Suprapubic skin (tissue), 4 donors: Measurements from ENCODE around the gene ANXA10. TPM values are rescaled to one million over a fixed set of nuclear protein-coding genes. Genes with fewer than 3 reads are reported as not detected.

Source experiments
- DNase-seq, 2 donors: peaks; one replicate each; pipeline ENCODE4 v3.0.0-alpha.2; 2019; ENCODE audit warnings: low spot score in 2 of 2
- H3K27ac ChIP-seq: fragments of 200-600 bp; sonication (generic); one replicate; pipeline ENCODE4 v1.5.1; 2019
- H3K27me3 ChIP-seq: fragments of 200-600 bp; sonication (generic); one replicate; pipeline ENCODE4 v1.5.1; 2019
- H3K36me3 ChIP-seq: fragments of 200-600 bp; sonication (generic); one replicate; pipeline ENCODE4 v1.5.1; 2019
- H3K4me1 ChIP-seq: fragments of 200-600 bp; sonication (generic); one replicate; pipeline ENCODE4 v1.5.1; 2019
- H3K4me3 ChIP-seq: fragments of 200-600 bp; sonication (generic); one replicate; pipeline ENCODE4 v1.5.1; 2019; ENCODE audit warnings: mild to moderate bottlenecking
- H3K9me3 ChIP-seq: fragments of 200-600 bp; sonication (generic); one replicate; pipeline ENCODE4 v1.5.1; 2019
- EP300 ChIP-seq: sonication (generic); formaldehyde crosslinking; IDR thresholded peaks from one replicate; pipeline ENCODE4 v1.6.1; 2017; ENCODE audit warnings: antibody characterized with exemption
- POLR2A ChIP-seq, 2 donors: fragments of 450-650 bp; IDR thresholded peaks; one replicate each; pipeline ENCODE4 v1.6.1; 2017; ENCODE audit warnings: antibody characterized with exemption in 2 of 2, mild to moderate bottlenecking in 2 of 2, moderate library complexity in 2 of 2
- POLR2AphosphoS5 ChIP-seq, 3 donors: sonication (generic); formaldehyde crosslinking; IDR thresholded peaks; one replicate each; pipeline ENCODE4 v1.6.1; 2017; ENCODE audit warnings: antibody characterized with exemption in 3 of 3
- WGBS: methylation state at CpG from one replicate; pipeline ENCODE4 v1.1.5; 2018; 5-methylcytosine and 5-hydroxymethylcytosine counted together
- total RNA-seq, 4 donors: library from RNA; depleted of rRNA; stranded (reverse); fragments of >200 nt; gene quantifications; one replicate each; pipeline ENCODE4 v1.1.0, GENCODE V29; 2016
- TF ChIP-seq, protein P1 (sequence below), 2 donors: fragments of 200-600 bp in 1 of 2; fragments of 450-650 bp in 1 of 2; sonication (generic) in 1 of 2; IDR thresholded peaks; one replicate each; pipeline ENCODE4 v1.5.1; 2016 to 2019; ENCODE audit warnings: antibody characterized with exemption in 2 of 2, mild to moderate bottlenecking in 1 of 2, moderate library complexity in 1 of 2

ANXA10 gene
- total RNA-seq, 4 donors from 2014 or later: not detected

GRCh38 chr4:168138143-168138542 is 45.8 kb downstream of the ANXA10 start:
- 60% methylated on average over 3 of the region's 3 CpGs for WGBS
- H3K27me3 ChIP-seq: no peaks in the 10 kb centered on the region
- H3K4me3 ChIP-seq: no peak overlapping the region
- no peak for DNase-seq
- no peaks in the 10 kb centered on the region for H3K36me3 ChIP-seq
- no peak overlapping the region for H3K27ac ChIP-seq
- H3K4me1 ChIP-seq: no peaks in the 10 kb centered on the region
- H3K9me3 ChIP-seq: no peaks in the 10 kb centered on the region
- TF ChIP-seq POLR2AphosphoS5 (IDR thresholded peaks at IDR 0.05): no peak

- no peaks in the 10 kb centered on the region for H3K9me3 ChIP-seq
- WGBS: 75% methylated on average over 5 of the region's 5 CpGs
- H3K4me3 ChIP-seq: no peak overlapping the region
- TF ChIP-seq, protein P1, sequence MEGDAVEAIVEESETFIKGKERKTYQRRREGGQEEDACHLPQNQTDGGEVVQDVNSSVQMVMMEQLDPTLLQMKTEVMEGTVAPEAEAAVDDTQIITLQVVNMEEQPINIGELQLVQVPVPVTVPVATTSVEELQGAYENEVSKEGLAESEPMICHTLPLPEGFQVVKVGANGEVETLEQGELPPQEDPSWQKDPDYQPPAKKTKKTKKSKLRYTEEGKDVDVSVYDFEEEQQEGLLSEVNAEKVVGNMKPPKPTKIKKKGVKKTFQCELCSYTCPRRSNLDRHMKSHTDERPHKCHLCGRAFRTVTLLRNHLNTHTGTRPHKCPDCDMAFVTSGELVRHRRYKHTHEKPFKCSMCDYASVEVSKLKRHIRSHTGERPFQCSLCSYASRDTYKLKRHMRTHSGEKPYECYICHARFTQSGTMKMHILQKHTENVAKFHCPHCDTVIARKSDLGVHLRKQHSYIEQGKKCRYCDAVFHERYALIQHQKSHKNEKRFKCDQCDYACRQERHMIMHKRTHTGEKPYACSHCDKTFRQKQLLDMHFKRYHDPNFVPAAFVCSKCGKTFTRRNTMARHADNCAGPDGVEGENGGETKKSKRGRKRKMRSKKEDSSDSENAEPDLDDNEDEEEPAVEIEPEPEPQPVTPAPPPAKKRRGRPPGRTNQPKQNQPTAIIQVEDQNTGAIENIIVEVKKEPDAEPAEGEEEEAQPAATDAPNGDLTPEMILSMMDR (IDR thresholded peaks at IDR 0.05): no peak
- TF ChIP-seq EP300 (no peak), POLR2AphosphoS5 (IDR thresholded peaks at IDR 0.05) (no peak), POLR2A (IDR thresholded peaks at IDR 0.05) (no peak)
- DNase-seq: no peak
- H3K4me1 ChIP-seq: no peaks in the 10 kb centered on the region
- no peak overlapping the region for H3K27ac ChIP-seq
- H3K36me3 ChIP-seq: no peaks in the 10 kb centered on the region
- no peaks in the 10 kb centered on the region for H3K27me3 ChIP-seq
These were observed 47.0 kb downstream of the ANXA10 start for GRCh38 chr4:168139336-168139735.

DNA sequence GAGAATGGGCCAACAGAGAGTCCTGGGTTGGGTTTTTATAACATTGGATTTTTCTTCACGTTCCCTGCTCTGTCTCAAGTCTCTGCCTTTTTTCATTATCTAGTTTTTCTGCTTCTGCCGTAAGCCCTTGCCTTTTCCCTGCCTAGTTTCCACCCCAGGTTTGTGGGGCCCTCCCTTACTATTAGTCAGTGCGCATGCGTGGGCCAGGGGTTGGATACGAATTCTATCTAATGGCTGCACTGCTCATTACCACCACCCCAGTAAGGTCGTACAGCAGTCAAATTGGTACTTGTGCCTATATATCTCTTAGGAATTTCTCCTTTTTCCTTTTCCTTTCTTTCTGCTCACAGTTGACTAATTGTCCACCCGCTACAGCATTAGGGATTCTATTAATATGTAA is 49.4 kb downstream of the ANXA10 start:
- Histone ChIP-seq H3K27ac (no peak overlapping the region), H3K9me3 (no peaks in the 10 kb centered on the region), H3K4me3 (no peak overlapping the region), H3K4me1 (no peaks in the 10 kb centered on the region), H3K27me3 (no peaks in the 10 kb centered on the region), H3K36me3 (no peaks in the 10 kb centered on the region)
- 87% methylated on average over 7 of the region's 7 CpGs for WGBS
- TF ChIP-seq EP300: no peak
- no peak for TF ChIP-seq POLR2A (IDR thresholded peaks at IDR 0.05)
- TF ChIP-seq, protein P1 (IDR thresholded peaks at IDR 0.05): no peak
- no peak for TF ChIP-seq POLR2AphosphoS5 (IDR thresholded peaks at IDR 0.05)
- DNase-seq: no peak

- H3K36me3 ChIP-seq: no peaks in the 10 kb centered on the region
- no peaks in the 10 kb centered on the region for H3K9me3 ChIP-seq
- no peak overlapping the region for H3K27ac ChIP-seq
- DNase-seq: no peak
- 79% methylated on average over 2 of the region's 2 CpGs for WGBS
- no peaks in the 10 kb centered on the region for H3K27me3 ChIP-seq
- TF ChIP-seq, protein P1 (IDR thresholded peaks at IDR 0.05): no peak
- TF ChIP-seq EP300 (no peak), POLR2A (IDR thresholded peaks at IDR 0.05) (no peak), POLR2AphosphoS5 (IDR thresholded peaks at IDR 0.05) (no peak)
- H3K4me3 ChIP-seq: no peak overlapping the region
- H3K4me1 ChIP-seq: no peaks in the 10 kb centered on the region
These were observed 51.3 kb downstream of the ANXA10 start for GRCh38 chr4:168143601-168144000.

DNA sequence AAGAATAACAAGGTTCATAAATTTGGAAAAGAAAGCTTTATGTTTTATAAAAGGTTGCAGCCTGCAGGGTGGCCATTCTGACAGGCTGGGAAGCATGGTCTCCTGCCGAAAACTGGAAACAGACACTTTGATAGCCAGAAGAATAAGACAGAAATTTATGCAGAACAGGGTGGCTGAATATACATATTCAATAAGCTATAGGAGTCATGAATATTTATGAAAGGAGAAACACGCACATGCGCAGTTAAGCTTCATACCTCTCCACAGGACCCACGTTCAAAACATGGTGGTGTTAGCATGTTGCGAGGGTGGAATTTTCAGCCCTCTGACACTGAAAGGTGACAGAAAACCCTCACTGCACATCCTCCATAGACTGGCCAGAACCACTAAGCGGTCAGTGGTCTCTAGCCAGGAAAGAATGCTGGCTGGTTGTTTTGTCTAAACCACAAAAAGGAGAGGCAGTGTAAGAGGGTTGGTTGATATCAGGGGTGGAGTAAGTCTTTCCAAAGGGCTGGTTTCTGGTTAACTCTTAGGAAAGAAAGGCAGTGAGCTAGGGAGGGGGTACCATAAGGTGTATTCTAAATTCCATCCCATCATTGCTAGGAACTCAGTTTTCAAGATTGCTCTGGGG is 58.2 kb downstream of the ANXA10 start:
- Histone ChIP-seq H3K27ac (no peak overlapping the region), H3K27me3 (no peaks in the 10 kb centered on the region), H3K36me3 (no peaks in the 10 kb centered on the region), H3K9me3 (no peaks in the 10 kb centered on the region), H3K4me1 (peaks cover 2% of the 10 kb centered on the region), H3K4me3 (no peak overlapping the region)
- TF ChIP-seq, protein P1 (IDR thresholded peaks at IDR 0.05): no peak
- no peak for TF ChIP-seq EP300
- no peak for TF ChIP-seq POLR2A (IDR thresholded peaks at IDR 0.05)
- no peak for TF ChIP-seq POLR2AphosphoS5 (IDR thresholded peaks at IDR 0.05)
- WGBS: 83% methylated on average over 6 of the region's 6 CpGs
- no peak for DNase-seq

DNA sequence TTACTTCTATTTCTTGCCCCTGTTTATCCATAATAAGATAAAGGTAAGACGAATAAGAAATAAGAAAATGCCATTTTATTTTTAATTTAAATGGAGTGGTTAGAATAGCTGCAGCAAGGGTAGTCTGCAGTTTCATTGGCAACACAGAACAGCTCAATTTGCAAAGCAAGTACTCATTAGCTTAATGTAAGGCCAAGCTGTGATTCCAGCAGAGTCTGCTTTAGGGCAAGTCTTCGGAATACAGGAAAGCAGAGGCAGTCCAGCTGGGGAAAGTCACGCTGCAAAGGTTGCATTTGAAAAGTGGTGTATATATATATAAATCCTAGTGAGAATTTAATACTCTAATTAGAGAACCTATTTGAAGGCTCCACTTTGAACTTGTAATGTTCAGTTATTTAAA is 59.0 kb downstream of the ANXA10 start:
- TF ChIP-seq EP300 (no peak), POLR2AphosphoS5 (IDR thresholded peaks at IDR 0.05) (no peak), POLR2A (IDR thresholded peaks at IDR 0.05) (no peak)
- TF ChIP-seq, protein P1 (IDR thresholded peaks at IDR 0.05): no peak
- Histone ChIP-seq H3K4me3 (no peak overlapping the region), H3K27ac (no peak overlapping the region), H3K9me3 (no peaks in the 10 kb centered on the region), H3K4me1 (peaks cover 2% of the 10 kb centered on the region), H3K36me3 (no peaks in the 10 kb centered on the region), H3K27me3 (no peaks in the 10 kb centered on the region)
- no peak for DNase-seq
- 73% methylated on average over 3 of the region's 3 CpGs for WGBS
